ENCODE data around the gene DLGAP1.

DLGAP1 gene

DNA sequence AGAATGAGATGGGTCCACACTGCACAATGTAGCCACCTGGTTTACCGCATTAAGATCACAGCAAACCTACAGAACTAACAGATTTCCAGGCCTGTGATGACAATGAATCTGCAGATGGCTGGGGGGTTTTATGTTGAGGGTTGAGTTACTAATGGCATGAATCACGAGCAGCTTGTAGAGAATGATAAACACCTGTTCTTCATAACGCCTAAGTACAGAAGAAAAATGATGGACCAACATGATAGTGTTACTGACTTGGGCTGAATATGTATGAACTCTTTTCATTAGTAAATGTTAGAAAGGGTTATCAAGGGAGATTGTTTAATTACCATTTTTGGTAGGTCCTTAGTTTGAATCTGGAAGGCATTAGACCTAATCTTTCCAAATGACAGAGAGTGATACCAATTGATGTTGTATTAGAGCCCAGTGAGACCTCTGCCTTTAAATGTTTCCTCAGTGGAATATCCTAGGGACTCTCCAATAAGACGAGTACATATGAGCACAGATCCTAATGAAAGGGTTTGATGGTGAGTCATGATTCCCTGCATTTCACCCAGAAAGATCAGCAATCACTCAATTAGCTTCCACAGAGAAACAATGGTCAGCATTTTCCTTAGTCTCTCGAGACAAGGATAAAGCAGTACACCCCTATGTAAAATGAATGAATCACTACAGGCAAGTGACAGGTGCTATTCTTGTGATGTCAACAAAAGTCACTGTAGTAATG, 243.8 kb downstream of the DLGAP1 start:
- H3K36me3 ChIP-seq (ENCODE audit: control insufficient read depth in 4 of 4, insufficient read depth in 4 of 4, low read length in 3 of 4), result no peaks in the 10 kb centered on the region
- WGBS (ENCODE audit: insufficient coverage), result 100% methylated on average over 3 of the region's 5 CpGs
- H3K27ac ChIP-seq (ENCODE audit: insufficient read depth in 1 of 2, low read depth in 1 of 2, low read length in 2 of 2, poor library complexity in 1 of 2, severe bottlenecking in 2 of 2), result no peak overlapping the region
- no peaks in the 10 kb centered on the region for H3K9me3 ChIP-seq (ENCODE audit: control extremely low read depth in 1 of 5, control insufficient read depth in 4 of 5, insufficient read depth in 2 of 5, low read depth in 1 of 5, low read length in 4 of 5)
- CTCF ChIA-PET, result no interaction called here
- H3K4me3 ChIP-seq (ENCODE audit: control insufficient read depth in 1 of 7, extremely low read depth in 1 of 7, insufficient read depth in 4 of 7, low read depth in 2 of 7, low read length in 6 of 7), result no peak overlapping the region
- H3K4me1 ChIP-seq (ENCODE audit: control extremely low read depth in 1 of 4, control insufficient read depth in 4 of 4, insufficient read depth in 4 of 4, low read length in 3 of 4), result no peaks in the 10 kb centered on the region
- no peak for DNase-seq
- no peaks in the 10 kb centered on the region for H3K27me3 ChIP-seq (replicated peaks in 2 of 5; ENCODE audit: control insufficient read depth in 4 of 5, insufficient read depth in 5 of 5, low read length in 4 of 5)
- POLR2A ChIA-PET, result no interaction called here

DNA sequence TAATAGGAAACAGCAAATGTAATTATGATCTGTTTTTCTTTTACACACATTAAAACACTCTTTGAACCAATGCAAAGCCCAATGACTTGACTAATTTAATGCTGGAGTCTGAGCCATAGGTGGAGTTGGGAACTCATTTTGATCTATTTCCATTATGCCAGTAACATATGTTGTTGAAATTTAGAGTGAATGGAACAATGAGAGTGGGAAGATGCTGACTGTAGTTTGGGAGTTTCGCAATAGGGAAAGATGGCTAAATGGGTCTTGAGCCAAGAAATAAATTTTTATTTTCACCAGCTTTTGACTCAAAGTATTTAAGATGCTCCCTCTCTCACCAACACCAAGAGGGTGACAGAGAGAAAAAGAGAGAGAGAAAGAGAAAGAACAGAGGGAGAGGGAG, 246.7 kb downstream of the DLGAP1 start:
- Histone ChIP-seq H3K9me3 (ENCODE audit: control extremely low read depth in 1 of 5, control insufficient read depth in 4 of 5, insufficient read depth in 2 of 5, low read depth in 1 of 5, low read length in 4 of 5) (no peaks in the 10 kb centered on the region), H3K4me3 (ENCODE audit: control insufficient read depth in 1 of 7, extremely low read depth in 1 of 7, insufficient read depth in 4 of 7, low read depth in 2 of 7, low read length in 6 of 7) (no peak overlapping the region), H3K27ac (ENCODE audit: insufficient read depth in 1 of 2, low read depth in 1 of 2, low read length in 2 of 2, poor library complexity in 1 of 2, severe bottlenecking in 2 of 2) (no peak overlapping the region), H3K36me3 (ENCODE audit: control insufficient read depth in 4 of 4, insufficient read depth in 4 of 4, low read length in 3 of 4) (no peaks in the 10 kb centered on the region), H3K4me1 (ENCODE audit: control extremely low read depth in 1 of 4, control insufficient read depth in 4 of 4, insufficient read depth in 4 of 4, low read length in 3 of 4) (no peaks in the 10 kb centered on the region), H3K27me3 (replicated peaks in 2 of 5; ENCODE audit: control insufficient read depth in 4 of 5, insufficient read depth in 5 of 5, low read length in 4 of 5) (no peaks in the 10 kb centered on the region)
- CTCF ChIA-PET, result no interaction called here
- POLR2A ChIA-PET, result no interaction called here
- WGBS (ENCODE audit: insufficient coverage), result no CpG with 5 or more reads among the region's 1 CpG
- no peak for DNase-seq

- Histone ChIP-seq H3K27ac (ENCODE audit: insufficient read depth in 1 of 2, low read depth in 1 of 2, low read length in 2 of 2, poor library complexity in 1 of 2, severe bottlenecking in 2 of 2) (no peak overlapping the region), H3K9me3 (ENCODE audit: control extremely low read depth in 1 of 5, control insufficient read depth in 4 of 5, insufficient read depth in 2 of 5, low read depth in 1 of 5, low read length in 4 of 5) (no peaks in the 10 kb centered on the region), H3K4me3 (ENCODE audit: control insufficient read depth in 1 of 7, extremely low read depth in 1 of 7, insufficient read depth in 4 of 7, low read depth in 2 of 7, low read length in 6 of 7) (no peak overlapping the region), H3K36me3 (ENCODE audit: control insufficient read depth in 4 of 4, insufficient read depth in 4 of 4, low read length in 3 of 4) (no peaks in the 10 kb centered on the region), H3K4me1 (ENCODE audit: control extremely low read depth in 1 of 4, control insufficient read depth in 4 of 4, insufficient read depth in 4 of 4, low read length in 3 of 4) (no peaks in the 10 kb centered on the region), H3K27me3 (replicated peaks in 2 of 5; ENCODE audit: control insufficient read depth in 4 of 5, insufficient read depth in 5 of 5, low read length in 4 of 5) (no peaks in the 10 kb centered on the region)
- no peak for DNase-seq
- CTCF ChIA-PET, result no interaction called here
- 91% methylated on average over 6 of the region's 7 CpGs for WGBS (ENCODE audit: insufficient coverage)
- POLR2A ChIA-PET, result no interaction called here
Measured at GRCh38 chr18:4207383-4207985, 247.6 kb downstream of the DLGAP1 start.

DNA sequence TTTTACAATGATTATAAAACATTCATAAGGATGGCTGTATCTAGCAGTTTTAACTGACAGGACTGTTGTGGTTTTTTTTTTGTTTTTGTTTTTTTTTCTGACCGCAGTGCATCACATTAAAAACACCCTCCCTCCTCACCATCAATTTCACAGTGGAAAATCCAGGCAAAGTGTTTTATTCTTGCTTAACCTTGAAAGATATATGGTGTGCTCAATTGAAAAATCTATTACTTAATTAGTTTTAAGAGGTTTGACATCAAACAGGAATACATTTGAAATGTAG, 250.7 kb downstream of the DLGAP1 start:
- H3K4me3 ChIP-seq (ENCODE audit: control insufficient read depth in 1 of 7, extremely low read depth in 1 of 7, insufficient read depth in 4 of 7, low read depth in 2 of 7, low read length in 6 of 7), result no peak overlapping the region
- no CpG with 5 or more reads among the region's 1 CpG for WGBS (ENCODE audit: insufficient coverage)
- no peaks in the 10 kb centered on the region for H3K9me3 ChIP-seq (ENCODE audit: control extremely low read depth in 1 of 5, control insufficient read depth in 4 of 5, insufficient read depth in 2 of 5, low read depth in 1 of 5, low read length in 4 of 5)
- H3K27ac ChIP-seq (ENCODE audit: insufficient read depth in 1 of 2, low read depth in 1 of 2, low read length in 2 of 2, poor library complexity in 1 of 2, severe bottlenecking in 2 of 2), result no peak overlapping the region
- DNase-seq, result no peak
- ChIA-PET CTCF (no interaction called here), POLR2A (no interaction called here)
- H3K36me3 ChIP-seq (ENCODE audit: control insufficient read depth in 4 of 4, insufficient read depth in 4 of 4, low read length in 3 of 4), result no peaks in the 10 kb centered on the region
- H3K4me1 ChIP-seq (ENCODE audit: control extremely low read depth in 1 of 4, control insufficient read depth in 4 of 4, insufficient read depth in 4 of 4, low read length in 3 of 4), result no peaks in the 10 kb centered on the region
- H3K27me3 ChIP-seq (replicated peaks in 2 of 5; ENCODE audit: control insufficient read depth in 4 of 5, insufficient read depth in 5 of 5, low read length in 4 of 5), result no peaks in the 10 kb centered on the region

- WGBS (ENCODE audit: insufficient coverage), result 100% methylated on average over 3 of the region's 5 CpGs
- no peaks in the 10 kb centered on the region for H3K27me3 ChIP-seq (replicated peaks in 2 of 5; ENCODE audit: control insufficient read depth in 4 of 5, insufficient read depth in 5 of 5, low read length in 4 of 5)
- POLR2A ChIA-PET, result no interaction called here
- H3K4me1 ChIP-seq (ENCODE audit: control extremely low read depth in 1 of 4, control insufficient read depth in 4 of 4, insufficient read depth in 4 of 4, low read length in 3 of 4), result no peaks in the 10 kb centered on the region
- CTCF ChIA-PET, result no interaction called here
- no peak for DNase-seq
- no peaks in the 10 kb centered on the region for H3K9me3 ChIP-seq (ENCODE audit: control extremely low read depth in 1 of 5, control insufficient read depth in 4 of 5, insufficient read depth in 2 of 5, low read depth in 1 of 5, low read length in 4 of 5)
- no peak overlapping the region for H3K27ac ChIP-seq (ENCODE audit: insufficient read depth in 1 of 2, low read depth in 1 of 2, low read length in 2 of 2, poor library complexity in 1 of 2, severe bottlenecking in 2 of 2)
- no peak overlapping the region for H3K4me3 ChIP-seq (ENCODE audit: control insufficient read depth in 1 of 7, extremely low read depth in 1 of 7, insufficient read depth in 4 of 7, low read depth in 2 of 7, low read length in 6 of 7)
- H3K36me3 ChIP-seq (ENCODE audit: control insufficient read depth in 4 of 4, insufficient read depth in 4 of 4, low read length in 3 of 4), result no peaks in the 10 kb centered on the region
Measured at GRCh38 chr18:4203568-4204437, 251.3 kb downstream of the DLGAP1 start.

DNA sequence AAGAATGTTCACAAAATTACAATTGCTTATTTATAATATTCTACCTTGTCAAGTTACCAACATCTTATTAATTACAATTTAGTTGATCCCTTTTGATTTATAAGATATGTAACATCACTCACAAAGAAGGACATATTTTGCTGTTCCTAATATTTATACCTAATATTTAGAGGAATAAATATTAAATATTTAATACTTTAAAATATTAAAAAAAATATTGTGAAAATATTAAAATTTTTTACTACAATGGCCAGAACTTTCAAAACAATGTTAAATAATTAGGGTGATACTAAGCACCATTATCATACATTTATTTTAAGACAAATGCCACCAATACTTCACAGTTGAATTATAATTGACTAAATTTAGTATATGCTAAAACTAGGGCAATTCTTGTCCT, 254.7 kb downstream of the DLGAP1 start:
- H3K4me1 ChIP-seq (ENCODE audit: control extremely low read depth in 1 of 4, control insufficient read depth in 4 of 4, insufficient read depth in 4 of 4, low read length in 3 of 4), result no peaks in the 10 kb centered on the region
- H3K27me3 ChIP-seq (replicated peaks in 2 of 5; ENCODE audit: control insufficient read depth in 4 of 5, insufficient read depth in 5 of 5, low read length in 4 of 5), result no peaks in the 10 kb centered on the region
- DNase-seq, result no peak
- H3K27ac ChIP-seq (ENCODE audit: insufficient read depth in 1 of 2, low read depth in 1 of 2, low read length in 2 of 2, poor library complexity in 1 of 2, severe bottlenecking in 2 of 2), result no peak overlapping the region
- no peaks in the 10 kb centered on the region for H3K9me3 ChIP-seq (ENCODE audit: control extremely low read depth in 1 of 5, control insufficient read depth in 4 of 5, insufficient read depth in 2 of 5, low read depth in 1 of 5, low read length in 4 of 5)
- ChIA-PET POLR2A (no interaction called here), CTCF (no interaction called here)
- no peak overlapping the region for H3K4me3 ChIP-seq (ENCODE audit: control insufficient read depth in 1 of 7, extremely low read depth in 1 of 7, insufficient read depth in 4 of 7, low read depth in 2 of 7, low read length in 6 of 7)
- H3K36me3 ChIP-seq (ENCODE audit: control insufficient read depth in 4 of 4, insufficient read depth in 4 of 4, low read length in 3 of 4), result no peaks in the 10 kb centered on the region

DNA sequence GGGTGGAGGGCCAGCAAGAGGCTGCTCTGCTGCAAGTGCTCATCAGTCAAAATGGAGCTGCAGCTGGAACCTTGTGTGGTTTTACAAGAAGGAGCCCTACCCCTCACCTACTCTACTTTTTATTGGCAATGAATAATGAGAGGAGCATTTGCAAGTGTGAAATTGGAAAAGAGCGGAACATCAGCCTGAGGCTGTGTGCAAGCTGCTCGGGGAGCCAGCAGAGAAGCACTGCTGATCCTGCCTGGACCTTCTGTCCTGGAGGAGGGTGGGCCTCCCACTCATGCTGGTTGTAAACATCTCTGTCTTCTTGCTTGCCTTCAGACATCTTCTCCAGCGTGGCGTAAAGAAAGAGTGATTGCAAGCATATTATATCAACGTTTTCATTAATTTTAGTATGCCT, 256.2 kb downstream of the DLGAP1 start:
- ChIA-PET CTCF (no interaction called here), POLR2A (no interaction called here)
- Histone ChIP-seq H3K36me3 (ENCODE audit: control insufficient read depth in 4 of 4, insufficient read depth in 4 of 4, low read length in 3 of 4) (no peaks in the 10 kb centered on the region), H3K4me1 (ENCODE audit: control extremely low read depth in 1 of 4, control insufficient read depth in 4 of 4, insufficient read depth in 4 of 4, low read length in 3 of 4) (no peaks in the 10 kb centered on the region), H3K9me3 (ENCODE audit: control extremely low read depth in 1 of 5, control insufficient read depth in 4 of 5, insufficient read depth in 2 of 5, low read depth in 1 of 5, low read length in 4 of 5) (no peaks in the 10 kb centered on the region), H3K27me3 (replicated peaks in 2 of 5; ENCODE audit: control insufficient read depth in 4 of 5, insufficient read depth in 5 of 5, low read length in 4 of 5) (no peaks in the 10 kb centered on the region), H3K27ac (ENCODE audit: insufficient read depth in 1 of 2, low read depth in 1 of 2, low read length in 2 of 2, poor library complexity in 1 of 2, severe bottlenecking in 2 of 2) (no peak overlapping the region), H3K4me3 (ENCODE audit: control insufficient read depth in 1 of 7, extremely low read depth in 1 of 7, insufficient read depth in 4 of 7, low read depth in 2 of 7, low read length in 6 of 7) (no peak overlapping the region)
- 74% methylated on average over 2 of the region's 5 CpGs for WGBS (ENCODE audit: insufficient coverage)
- DNase-seq, result no peak
